Ascending aorta (tissue), 2 donors: ENCODE data around the gene FHIT. TPM values are rescaled to one million over a fixed set of nuclear protein-coding genes. Genes with fewer than 3 reads are reported as not detected.

Source experiments
- DNase-seq, 2 donors: peaks; one replicate each; pipeline ENCODE4 v3.0.0-alpha.2; 2019; ENCODE audit warnings: low spot score in 2 of 2
- H3K27ac ChIP-seq, 2 donors: fragments of 200-600 bp; sonication (generic); one replicate each; pipeline ENCODE4 v1.5.1; 2016 to 2017; ENCODE audit warnings: mild to moderate bottlenecking in 1 of 2
- H3K27me3 ChIP-seq: fragments of 200-600 bp; sonication (generic); one replicate; pipeline ENCODE4 v1.5.1; 2017
- H3K36me3 ChIP-seq, 2 donors: fragments of 200-600 bp; sonication (generic); one replicate each; pipeline ENCODE4 v1.5.1; 2016
- H3K4me1 ChIP-seq, 2 donors: fragments of 200-600 bp; sonication (generic); one replicate each; pipeline ENCODE4 v1.5.1; 2016 to 2017; ENCODE audit warnings: mild to moderate bottlenecking in 1 of 2
- H3K4me3 ChIP-seq, 2 donors: fragments of 200-600 bp; sonication (generic); one replicate each; pipeline ENCODE4 v1.5.1; 2016 to 2017; ENCODE audit warnings: mild to moderate bottlenecking in 1 of 2
- H3K9me3 ChIP-seq, 2 donors: fragments of 200-600 bp; sonication (generic); one replicate each; pipeline ENCODE4 v1.5.1; 2016
- CTCF ChIP-seq, 3 experiments: fragments of 200-600 bp in 2 of 3; fragments of 450-650 bp in 1 of 3; sonication (generic) in 2 of 3; IDR thresholded peaks; one replicate each; pipeline ENCODE4 v1.5.1; 2016 to 2019; ENCODE audit warnings: antibody characterized with exemption in 3 of 3, mild to moderate bottlenecking in 1 of 3, moderate library complexity in 1 of 3
- intact Hi-C: fragments of 100-400 bp; cut with DNase I; formaldehyde crosslinking; loops from one replicate; pipeline ENCODE4 v1.15.1; 2023
- total RNA-seq: library from RNA; depleted of rRNA; stranded (reverse); fragments of >200 nt; gene quantifications from one replicate; pipeline ENCODE4 v1.1.0, GENCODE V29; 2016

The FHIT gene
- total RNA-seq, 1 donor from 2014 or later = 0.21 TPM

- Histone ChIP-seq H3K27me3 (no peaks in the 10 kb centered on the region), H3K36me3 (no peaks in the 10 kb centered on the region), H3K4me1 (no peaks in the 10 kb centered on the region), H3K27ac (no peak overlapping the region), H3K9me3 (no peaks in the 10 kb centered on the region), H3K4me3 (no peak overlapping the region)
- DNase-seq = no peak
- no peak for TF ChIP-seq CTCF (IDR thresholded peaks at IDR 0.05)
- intact Hi-C loops = no loop called here
Measured at GRCh38 chr3:59866076-59866475, 1385.2 kb downstream of the FHIT start.

- Histone ChIP-seq H3K4me1 (no peaks in the 10 kb centered on the region), H3K27me3 (no peaks in the 10 kb centered on the region)
Measured at GRCh38 chr3:59865351-59865750, 1385.9 kb downstream of the FHIT start.

GRCh38 chr3:59862686-59863085 is 1388.6 kb downstream of the FHIT start:
- Histone ChIP-seq H3K27me3 (no peaks in the 10 kb centered on the region), H3K27ac (no peak overlapping the region), H3K9me3 (no peaks in the 10 kb centered on the region), H3K36me3 (no peaks in the 10 kb centered on the region), H3K4me1 (no peaks in the 10 kb centered on the region), H3K4me3 (no peak overlapping the region)
- TF ChIP-seq CTCF (IDR thresholded peaks at IDR 0.05) = no peak
- no peak for DNase-seq
- intact Hi-C loops = no loop called here

More at GRCh38 chr3:59865351-59865750, 1385.9 kb downstream of the FHIT start:
- Histone ChIP-seq H3K9me3 (no peaks in the 10 kb centered on the region), H3K4me3 (no peak overlapping the region), H3K36me3 (no peaks in the 10 kb centered on the region), H3K27ac (no peak overlapping the region)
- intact Hi-C loops = no loop called here
- TF ChIP-seq CTCF (IDR thresholded peaks at IDR 0.05) = no peak
- no peak for DNase-seq

- H3K4me1 ChIP-seq = no peaks in the 10 kb centered on the region
- H3K4me3 ChIP-seq = no peak overlapping the region
- H3K9me3 ChIP-seq = no peaks in the 10 kb centered on the region
- H3K27me3 ChIP-seq = no peaks in the 10 kb centered on the region
- H3K36me3 ChIP-seq = no peaks in the 10 kb centered on the region
- intact Hi-C loops = loop anchor here (1.0 kb wide), 1 partner anchor 282 kb away; no protein-coding TSS in a partner anchor
- peak; percentile 63 to 76 (median 75) for TF ChIP-seq CTCF (IDR thresholded peaks at IDR 0.05)
- peak in 1 of 2 donors; percentile 75 for DNase-seq
- H3K27ac ChIP-seq = no peak overlapping the region
Measured at GRCh38 chr3:59857589-59858346, 1393.5 kb downstream of the FHIT start.

GRCh38 chr3:59856934-59857460 is 1394.3 kb downstream of the FHIT start:
- no peak overlapping the region for H3K27ac ChIP-seq
- no peaks in the 10 kb centered on the region for H3K4me1 ChIP-seq
- no peak overlapping the region for H3K4me3 ChIP-seq
- H3K9me3 ChIP-seq = no peaks in the 10 kb centered on the region
- intact Hi-C loops = loop anchor here (1.0 kb wide), 1 partner anchor 282 kb away; no protein-coding TSS in a partner anchor
- no peak for DNase-seq
- H3K36me3 ChIP-seq = no peaks in the 10 kb centered on the region
- no peaks in the 10 kb centered on the region for H3K27me3 ChIP-seq
- TF ChIP-seq CTCF (IDR thresholded peaks at IDR 0.05) = no peak
